ENCODE measurements around the gene RAB9A. TPM values are rescaled to one million over a fixed set of nuclear protein-coding genes. Genes with fewer than 3 reads are reported as not detected.
A peak's percentile ranks its signal among the peaks of the same experiment; 100 is the strongest.

RAB9A gene
- total RNA-seq, 2 experiments from 2014 or later: 30.8 to 31.7 TPM

DNA sequence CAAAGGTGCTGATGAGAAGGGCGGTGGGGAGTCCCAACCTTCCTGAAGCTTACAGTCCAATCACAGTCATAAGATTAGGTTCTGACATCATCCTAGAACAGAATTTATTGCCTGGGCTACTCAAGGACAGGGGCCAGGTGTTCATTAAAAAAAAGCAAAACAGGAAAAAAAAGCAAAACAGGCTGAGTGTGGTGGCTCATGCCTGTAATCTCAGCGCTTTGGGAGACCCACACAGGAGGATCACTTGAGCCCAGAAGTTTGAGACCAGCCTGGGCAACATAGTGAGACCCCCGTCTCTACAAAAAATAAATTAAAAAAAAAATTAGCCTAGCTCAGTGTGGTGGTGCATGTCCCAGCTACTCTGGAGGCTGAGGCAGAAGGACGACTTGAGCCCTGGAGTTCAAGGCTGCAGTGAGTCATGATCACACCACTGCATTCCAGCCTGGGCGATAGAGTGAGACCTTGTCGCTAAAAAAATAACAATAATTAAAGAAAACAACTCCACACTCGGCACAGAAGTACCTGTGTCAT, 3.0 kb downstream of the RAB9A start:
- no peaks in the 10 kb centered on the region for H3K27me3 Mint-ChIP-seq
- H3K4me1 Mint-ChIP-seq (ENCODE audit: low read depth): peaks cover 67% of the 10 kb centered on the region
- H3K36me3 Mint-ChIP-seq (ENCODE audit: low read depth): peaks cover 31% of the 10 kb centered on the region
- peak overlapping the region; percentile 43 for H3K4me3 Mint-ChIP-seq
- ChIA-PET POLR2A (no interaction called here), CTCF (interaction anchor here (1.0 to 1.6 kb wide), 2 partner anchors 22 to 33 kb away, joined by 3 to 5 read pairs; no protein-coding TSS in a partner anchor)
- peak overlapping the region; percentile 69 for H3K27ac Mint-ChIP-seq
- H3K9me3 Mint-ChIP-seq: no peaks in the 10 kb centered on the region
- no peak for DNase-seq
- no peak for ATAC-seq
- TF ChIP-seq CTCF (IDR thresholded peaks at IDR 0.05): no peak
- intact Hi-C loops (cut with micrococcal nuclease): loop anchor here (5.0 kb wide), 1 partner anchor 35 kb away; no protein-coding TSS in a partner anchor

- ChIA-PET POLR2A (no interaction called here), CTCF (no interaction called here)
- no peak for ATAC-seq
- intact Hi-C loops (cut with micrococcal nuclease): loop anchor here (5.0 kb wide), 1 partner anchor 36 kb away; no protein-coding TSS in a partner anchor
- Mint-ChIP-seq H3K27ac (peak overlapping the region; percentile 69), H3K27me3 (no peaks in the 10 kb centered on the region), H3K9me3 (no peaks in the 10 kb centered on the region), H3K4me1 (ENCODE audit: low read depth) (peaks cover 68% of the 10 kb centered on the region), H3K36me3 (ENCODE audit: low read depth) (peaks cover 31% of the 10 kb centered on the region), H3K4me3 (peak overlapping the region; percentile 43)
- DNase-seq: no peak
- TF ChIP-seq CTCF (IDR thresholded peaks at IDR 0.05): no peak
Measured at GRCh38 chrX:13692771-13693231, 3.9 kb downstream of the RAB9A start.

GRCh38 chrX:13693341-13693961, 4.5 kb downstream of the RAB9A start:
- intact Hi-C loops (cut with micrococcal nuclease): loop anchor here (5.0 kb wide), 1 partner anchor 36 kb away; no protein-coding TSS in a partner anchor
- ChIA-PET CTCF (no interaction called here), POLR2A (no interaction called here)
- ATAC-seq: no peak
- Mint-ChIP-seq H3K4me1 (ENCODE audit: low read depth) (peaks cover 62% of the 10 kb centered on the region), H3K9me3 (no peaks in the 10 kb centered on the region), H3K36me3 (ENCODE audit: low read depth) (peaks cover 31% of the 10 kb centered on the region), H3K4me3 (no peak overlapping the region), H3K27me3 (no peaks in the 10 kb centered on the region), H3K27ac (peak overlapping the region; percentile 37)
- DNase-seq: no peak
- no peak for TF ChIP-seq CTCF (IDR thresholded peaks at IDR 0.05)

DNA sequence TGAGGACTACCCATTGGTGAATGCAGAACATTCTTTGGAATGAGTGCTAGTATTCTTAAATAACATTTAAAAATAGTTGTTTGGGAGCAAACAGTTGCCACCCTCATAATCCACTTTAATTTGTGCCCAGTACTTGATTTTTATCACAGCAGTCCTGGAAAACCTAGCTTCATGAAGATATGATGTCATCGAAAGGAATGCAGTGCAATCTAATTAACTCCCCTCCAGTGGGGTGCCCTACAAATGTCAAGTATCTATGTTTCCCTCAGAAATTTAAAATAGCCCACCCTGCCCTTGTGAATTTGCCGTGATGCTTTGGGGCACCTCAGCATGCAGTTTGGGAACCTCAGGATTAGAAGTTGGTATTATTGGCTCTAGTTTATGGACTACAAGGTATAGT, 5.4 kb downstream of the RAB9A start:
- H3K4me1 Mint-ChIP-seq (ENCODE audit: low read depth): peaks cover 68% of the 10 kb centered on the region
- DNase-seq (no peak), ATAC-seq (no peak)
- POLR2A ChIA-PET: no interaction called here
- H3K36me3 Mint-ChIP-seq (ENCODE audit: low read depth): peaks cover 33% of the 10 kb centered on the region
- CTCF ChIA-PET: no interaction called here
- no peaks in the 10 kb centered on the region for H3K27me3 Mint-ChIP-seq
- intact Hi-C loops (cut with micrococcal nuclease): loop anchor here (5.0 kb wide), 1 partner anchor 37 kb away; no protein-coding TSS in a partner anchor
- H3K9me3 Mint-ChIP-seq: no peaks in the 10 kb centered on the region
- no peak for TF ChIP-seq CTCF (IDR thresholded peaks at IDR 0.05)
- no peak overlapping the region for H3K4me3 Mint-ChIP-seq
- H3K27ac Mint-ChIP-seq: no peak overlapping the region

GRCh38 chrX:13694983-13695382, 6.1 kb downstream of the RAB9A start:
- TF ChIP-seq CTCF (IDR thresholded peaks at IDR 0.05): no peak
- Mint-ChIP-seq H3K4me3 (no peak overlapping the region), H3K4me1 (ENCODE audit: low read depth) (peaks cover 71% of the 10 kb centered on the region), H3K27me3 (no peaks in the 10 kb centered on the region), H3K36me3 (ENCODE audit: low read depth) (peaks cover 32% of the 10 kb centered on the region), H3K27ac (peak overlapping the region; percentile 3), H3K9me3 (no peaks in the 10 kb centered on the region)
- intact Hi-C loops (cut with micrococcal nuclease): loop anchor here (5.0 kb wide), 1 partner anchor 38 kb away; no protein-coding TSS in a partner anchor
- DNase-seq: no peak
- no peak for ATAC-seq
- CTCF ChIA-PET: no interaction called here
- POLR2A ChIA-PET: interaction anchor here (0.6 kb wide), 1 partner anchor 40 kb away, joined by 4 read pairs; the partner anchor contains the start of genes OFD1 and TRAPPC2
